GM12874 (cell line): Measurements from ENCODE around the gene DLEC1.

Source experiments
- CTCF ChIP-seq: IDR thresholded peaks from 2 replicates; pipeline ENCODE4 v1.5.1; 2011; ENCODE audit warnings: low read depth, mild to moderate bottlenecking, control low read depth, low read length, moderate library complexity; ENCODE audit not compliant: insufficient read depth

DLEC1 gene

GRCh38 chr3:38003371-38003816 lies 35.6 kb upstream of the DLEC1 start:
- peak; percentile 91 for TF ChIP-seq CTCF

GRCh38 chr3:38003817-38004414 lies 35.1 kb upstream of the DLEC1 start:
- no peak for TF ChIP-seq CTCF

- peak; percentile 67 for TF ChIP-seq CTCF
These were observed 34.5 kb upstream of the DLEC1 start for GRCh38 chr3:38004415-38005075.

GRCh38 chr3:38005076-38006020 lies 33.7 kb upstream of the DLEC1 start:
- no peak for TF ChIP-seq CTCF

GRCh38 chr3:38006031-38006430 lies 33.0 kb upstream of the DLEC1 start:
- TF ChIP-seq CTCF = no peak

GRCh38 chr3:38006445-38006995 lies 32.5 kb upstream of the DLEC1 start:
- TF ChIP-seq CTCF = no peak

- TF ChIP-seq CTCF = no peak
These were observed 31.3 kb upstream of the DLEC1 start for GRCh38 chr3:38007754-38008090.
